RWPE1 (cell line): ENCODE data around the gene SKA1.
"Not testable (repeated sequence)": the region's sequence is repeated elsewhere in the genome, so short reads cannot be mapped to it uniquely, and the experiment has no call there.

Experiments used
- CTCF ChIA-PET: fragments of 350-600 bp; sonication (Branson Sonifier 250); formaldehyde crosslinking; extraction: SDS; loops from one replicate; lab custom pipeline; 2021; lab: Yijun Ruan, JAX
- POLR2A ChIA-PET: fragments of 400-600 bp; formaldehyde crosslinking; extraction: SDS; loops from one replicate; lab custom pipeline; 2020; ENCODE audit warnings: antibody characterized with exemption; ENCODE audit not compliant: low non-redundant PET; lab: Yijun Ruan, JAX
- DNase-seq: peaks from one replicate; pipeline ENCODE4 v3.0.0; 2012; ENCODE audit warnings: low spot score
- H3K27ac ChIP-seq: fragments of 450-650 bp; 2 replicates; pipeline ENCODE4 v1.5.1; 2017
- CTCF ChIP-seq: fragments of 450-650 bp; conservative IDR thresholded peaks from 2 replicates; pipeline ENCODE4 v1.5.1; 2017; ENCODE audit warnings: low read depth, mild to moderate bottlenecking

SKA1 gene

GRCh38 chr18:50398099-50398498 is 23.3 kb downstream of the SKA1 start:
- no peak for TF ChIP-seq CTCF
- no peak for DNase-seq
- ChIA-PET POLR2A (no interaction called here), CTCF (no interaction called here)
- no peak overlapping the region for H3K27ac ChIP-seq

- DNase-seq: no peak
- CTCF ChIA-PET: no interaction called here
- POLR2A ChIA-PET: no interaction called here
- no peak for TF ChIP-seq CTCF
- H3K27ac ChIP-seq: no peak overlapping the region
Observed at GRCh38 chr18:50398947-50399346, 24.1 kb downstream of the SKA1 start.

DNA sequence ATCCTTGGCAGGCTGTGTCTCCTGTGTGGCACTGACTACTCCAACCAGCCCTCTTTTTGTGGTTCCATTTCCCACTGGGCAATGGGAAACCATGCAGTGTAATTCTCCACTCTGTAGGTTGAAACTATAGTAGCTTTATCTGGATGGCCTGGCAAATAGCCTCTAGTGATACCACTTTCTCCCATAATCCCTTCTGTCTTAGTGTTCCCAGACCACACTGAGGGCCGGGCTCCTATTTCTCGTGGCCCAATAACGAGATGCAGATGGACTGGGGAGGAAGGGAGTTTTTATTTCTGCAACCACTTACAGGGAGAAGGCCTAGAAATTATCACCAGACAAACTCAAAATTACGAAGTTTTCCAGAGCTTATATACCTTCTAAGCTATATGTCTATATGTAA is 24.7 kb downstream of the SKA1 start:
- no peak for TF ChIP-seq CTCF
- CTCF ChIA-PET: no interaction called here
- no peak overlapping the region for H3K27ac ChIP-seq
- no peak for DNase-seq
- POLR2A ChIA-PET: no interaction called here

DNA sequence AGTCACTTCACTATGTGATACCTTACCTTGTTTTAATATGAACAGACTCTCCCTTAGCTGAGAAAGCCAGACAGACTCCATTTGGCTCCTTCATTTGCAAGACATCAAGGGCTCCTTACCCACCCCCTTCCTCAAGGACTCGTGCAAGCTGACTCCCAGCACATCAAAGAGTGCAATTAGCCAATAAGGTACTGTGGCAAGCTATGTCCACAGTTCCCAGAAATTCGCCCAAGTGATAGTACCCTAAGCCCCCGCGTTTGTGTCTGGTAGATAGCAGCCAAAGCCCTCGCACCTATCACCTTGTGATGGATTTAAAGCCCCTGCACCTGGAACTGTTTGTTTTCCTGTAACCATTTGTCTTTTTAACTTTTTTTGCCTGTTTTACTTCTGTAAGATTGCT is 25.6 kb downstream of the SKA1 start:
- DNase-seq, CTCF ChIA-PET, POLR2A ChIA-PET, H3K27ac ChIP-seq: not testable (repeated sequence)

- POLR2A ChIA-PET: no interaction called here
- H3K27ac ChIP-seq: no peak overlapping the region
- no peak for DNase-seq
- CTCF ChIA-PET: interaction anchor here (0.5 kb wide), 1 partner anchor 256 kb away, joined by 3 read pairs; no protein-coding TSS in a partner anchor
- no peak for TF ChIP-seq CTCF
Observed at GRCh38 chr18:50401295-50401694, 26.4 kb downstream of the SKA1 start.

- POLR2A ChIA-PET: no interaction called here
- peak; percentile 12 for DNase-seq
- no peak overlapping the region for H3K27ac ChIP-seq
- TF ChIP-seq CTCF: no peak
- CTCF ChIA-PET: interaction anchor here (0.5 kb wide), 1 partner anchor 256 kb away, joined by 3 read pairs; no protein-coding TSS in a partner anchor
Observed at GRCh38 chr18:50401888-50402287, 27.0 kb downstream of the SKA1 start.

DNA sequence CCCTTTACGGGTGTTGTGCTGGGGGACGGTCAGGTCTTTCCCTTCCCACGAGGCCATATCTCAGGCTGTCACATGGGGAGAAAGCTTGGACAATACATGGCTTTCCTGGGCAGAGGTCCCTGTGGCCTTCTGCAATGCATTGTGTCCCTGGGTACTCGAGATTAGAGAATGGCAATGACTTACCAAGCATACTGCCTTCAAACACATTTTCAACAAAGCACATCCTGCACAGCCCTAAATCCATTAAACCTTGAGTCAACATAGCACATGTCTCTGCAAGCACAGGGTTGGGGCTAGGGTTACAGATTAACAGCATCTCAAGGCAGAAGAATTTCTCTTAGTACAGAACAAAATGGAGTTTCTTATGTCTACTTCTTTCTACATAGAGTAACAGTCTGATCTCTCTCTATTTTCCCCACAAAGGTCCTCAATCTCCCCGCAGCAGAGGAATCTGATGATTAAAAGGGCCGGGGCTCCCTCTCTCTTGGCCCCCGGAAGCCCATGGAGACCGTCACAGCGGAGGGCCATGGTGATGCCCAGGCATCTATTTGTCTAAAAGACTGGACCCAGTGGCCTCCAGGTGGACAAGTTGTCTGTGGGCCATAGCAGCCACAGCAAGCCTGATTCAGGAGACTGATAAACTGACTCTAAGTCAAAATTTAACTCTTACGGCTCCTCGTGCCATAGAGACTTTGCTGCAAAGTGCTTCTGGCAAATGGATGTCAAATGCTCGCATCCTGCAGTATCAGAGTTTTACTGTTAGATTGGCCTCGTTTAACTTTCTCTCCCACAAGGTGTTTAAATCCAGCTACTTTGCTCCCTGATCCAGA is 30.1 kb downstream of the SKA1 start:
- H3K27ac ChIP-seq, POLR2A ChIA-PET, DNase-seq: not testable (repeated sequence)
- CTCF ChIA-PET: interaction anchor here (0.8 to 1.1 kb wide), 2 partner anchors 24 to 437 kb away, joined by 3 to 5 read pairs; no protein-coding TSS in a partner anchor
